ENCODE results near the gene DMD.

Gene DMD

GRCh38 chrX:31298916-31299315 lies 1912.4 kb downstream of the DMD start:
- TF ChIP-seq CTCF (conservative IDR thresholded peaks at IDR 0.05) (no peak), ZFX (IDR thresholded peaks at IDR 0.05) (no peak)
- no peak overlapping the region for H3K27ac ChIP-seq

GRCh38 chrX:31297881-31298280 lies 1913.5 kb downstream of the DMD start:
- H3K27ac ChIP-seq, result no peak overlapping the region
- TF ChIP-seq ZFX (IDR thresholded peaks at IDR 0.05), result no peak
- no peak for TF ChIP-seq CTCF (conservative IDR thresholded peaks at IDR 0.05)

DNA sequence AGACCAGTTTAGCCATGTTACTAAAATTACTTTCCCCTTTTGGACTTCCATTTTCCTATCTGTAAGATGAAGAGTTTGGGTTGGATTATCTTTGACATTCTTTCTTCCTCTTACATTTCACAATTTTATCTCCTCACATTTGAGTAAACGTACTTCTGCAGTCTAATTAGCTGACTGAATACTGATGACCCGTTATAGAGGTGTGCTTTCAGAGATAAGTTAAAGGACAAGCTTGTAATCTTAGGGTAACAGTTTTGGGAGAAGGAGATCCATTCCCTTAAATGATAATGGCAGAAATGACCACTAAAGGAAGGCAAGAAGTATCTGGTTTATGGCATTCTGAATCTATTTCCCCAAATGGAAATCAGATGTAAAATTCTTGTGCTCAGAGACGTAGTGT lies 1916.9 kb downstream of the DMD start:
- no peak overlapping the region for H3K27ac ChIP-seq
- TF ChIP-seq CTCF (conservative IDR thresholded peaks at IDR 0.05) (no peak), ZFX (IDR thresholded peaks at IDR 0.05) (no peak)

DNA sequence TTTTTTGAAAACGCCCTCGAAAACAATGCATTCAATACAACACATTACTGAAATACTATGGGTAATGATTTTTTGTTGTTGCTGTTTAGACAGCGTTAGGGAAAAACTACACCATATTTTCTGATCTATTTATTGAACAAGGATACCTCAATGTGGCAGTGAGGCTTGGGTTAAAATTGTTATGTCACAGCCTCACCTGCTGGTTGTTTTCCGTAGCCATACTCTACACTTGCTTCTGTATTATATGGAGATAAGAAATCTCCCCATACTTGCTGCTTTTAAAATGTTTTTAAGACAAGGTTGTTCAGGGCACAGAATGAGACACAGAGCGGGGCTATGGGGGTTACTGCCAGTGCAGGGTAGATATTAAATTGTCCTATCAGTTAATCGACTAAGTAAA lies 1917.9 kb downstream of the DMD start:
- no peak overlapping the region for H3K27ac ChIP-seq
- TF ChIP-seq ZFX (IDR thresholded peaks at IDR 0.05) (no peak), CTCF (conservative IDR thresholded peaks at IDR 0.05) (peak; percentile 18)

DNA sequence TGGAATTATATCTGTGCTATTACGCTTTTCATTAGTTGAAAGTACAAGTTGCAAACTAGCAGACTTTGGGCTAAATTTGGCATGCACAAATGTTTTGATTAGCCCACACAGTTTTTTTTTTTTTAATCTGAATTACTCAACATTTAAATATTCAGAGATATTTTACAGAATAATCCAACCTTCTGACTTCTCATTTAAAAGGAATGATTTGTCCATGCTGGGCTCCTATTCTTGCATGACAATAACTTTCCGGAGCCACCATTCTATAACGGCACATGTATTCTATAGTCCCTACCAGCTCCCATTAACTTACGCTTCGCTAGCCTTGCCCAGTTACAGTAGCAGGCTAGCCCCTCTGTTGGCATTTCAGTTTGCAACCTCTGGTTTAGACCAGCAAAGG lies 1920.2 kb downstream of the DMD start:
- no peak overlapping the region for H3K27ac ChIP-seq
- TF ChIP-seq ZFX (IDR thresholded peaks at IDR 0.05) (no peak), CTCF (conservative IDR thresholded peaks at IDR 0.05) (no peak)

DNA sequence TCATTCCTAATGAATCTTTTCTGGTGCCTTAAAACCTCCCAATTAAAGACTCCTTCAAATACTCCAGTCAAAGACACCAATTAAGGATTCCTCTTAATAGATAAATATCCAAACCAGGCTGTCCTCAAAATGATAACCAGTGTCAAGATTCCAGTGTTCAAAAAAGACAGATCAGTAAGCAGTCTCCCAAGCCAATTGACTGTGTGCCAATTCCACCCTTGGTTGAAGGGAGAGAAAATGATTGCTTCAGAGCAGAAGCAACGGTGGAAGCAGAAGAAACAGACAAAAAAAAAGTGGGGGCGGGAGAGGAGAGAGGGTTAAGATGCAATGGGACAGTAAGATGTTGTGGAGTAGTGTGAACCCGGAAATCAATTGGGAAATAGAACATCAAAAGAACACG lies 1923.5 kb downstream of the DMD start:
- H3K27ac ChIP-seq, result no peak overlapping the region
- no peak for TF ChIP-seq ZFX (IDR thresholded peaks at IDR 0.05)

- no peak overlapping the region for H3K27ac ChIP-seq
- TF ChIP-seq ZFX (IDR thresholded peaks at IDR 0.05), result no peak
- TF ChIP-seq CTCF (conservative IDR thresholded peaks at IDR 0.05), result no peak
Observed at GRCh38 chrX:31280580-31280979, 1930.8 kb downstream of the DMD start.

GRCh38 chrX:31279359-31279758 lies 1932.0 kb downstream of the DMD start:
- no peak overlapping the region for H3K27ac ChIP-seq

More at GRCh38 chrX:31279359-31279758, 1932.0 kb downstream of the DMD start:
- TF ChIP-seq CTCF (conservative IDR thresholded peaks at IDR 0.05) (peak; percentile 50), ZFX (IDR thresholded peaks at IDR 0.05) (no peak)

Measured in C4-2B (cell line).